Measurements from ENCODE around the gene IRAK3. TPM values are rescaled to one million over a fixed set of nuclear protein-coding genes. Genes with fewer than 3 reads are reported as not detected.

Gene IRAK3
- total RNA-seq, 4 donors from 2014 or later: 62.3 to 136 (median 76.2) TPM

DNA sequence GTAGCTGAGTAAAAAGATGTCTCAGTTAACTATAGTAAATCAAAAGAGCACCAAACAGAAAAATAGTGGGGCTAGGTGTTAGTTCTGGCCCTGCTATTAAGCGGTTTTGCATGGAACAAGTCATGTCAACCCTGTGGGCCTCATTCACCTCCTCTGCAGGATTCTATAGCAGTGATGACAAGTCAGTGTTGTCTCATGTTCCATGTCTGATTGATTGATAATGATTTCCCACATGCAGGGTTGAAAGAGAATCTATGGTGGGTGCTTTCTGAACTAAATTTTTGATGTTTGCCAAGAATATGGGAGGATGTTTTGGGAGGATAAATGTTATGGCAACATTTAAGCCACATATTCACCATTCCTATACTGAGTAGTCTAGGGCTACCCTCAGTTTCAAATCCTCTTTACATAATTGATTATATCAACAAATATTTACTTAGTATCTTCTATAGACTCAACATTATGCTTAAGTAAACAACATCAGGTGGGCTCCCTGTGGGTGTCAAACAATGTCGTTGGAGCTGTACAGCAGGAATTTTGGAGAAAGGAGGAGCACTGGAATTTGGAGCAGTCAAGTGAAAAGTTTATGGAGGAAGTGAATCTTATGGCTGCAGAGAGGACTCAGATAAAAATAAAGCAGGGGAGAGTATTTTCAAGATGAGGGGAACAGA lies 48.6 kb downstream of the IRAK3 start:
- TF ChIP-seq, protein P1, sequence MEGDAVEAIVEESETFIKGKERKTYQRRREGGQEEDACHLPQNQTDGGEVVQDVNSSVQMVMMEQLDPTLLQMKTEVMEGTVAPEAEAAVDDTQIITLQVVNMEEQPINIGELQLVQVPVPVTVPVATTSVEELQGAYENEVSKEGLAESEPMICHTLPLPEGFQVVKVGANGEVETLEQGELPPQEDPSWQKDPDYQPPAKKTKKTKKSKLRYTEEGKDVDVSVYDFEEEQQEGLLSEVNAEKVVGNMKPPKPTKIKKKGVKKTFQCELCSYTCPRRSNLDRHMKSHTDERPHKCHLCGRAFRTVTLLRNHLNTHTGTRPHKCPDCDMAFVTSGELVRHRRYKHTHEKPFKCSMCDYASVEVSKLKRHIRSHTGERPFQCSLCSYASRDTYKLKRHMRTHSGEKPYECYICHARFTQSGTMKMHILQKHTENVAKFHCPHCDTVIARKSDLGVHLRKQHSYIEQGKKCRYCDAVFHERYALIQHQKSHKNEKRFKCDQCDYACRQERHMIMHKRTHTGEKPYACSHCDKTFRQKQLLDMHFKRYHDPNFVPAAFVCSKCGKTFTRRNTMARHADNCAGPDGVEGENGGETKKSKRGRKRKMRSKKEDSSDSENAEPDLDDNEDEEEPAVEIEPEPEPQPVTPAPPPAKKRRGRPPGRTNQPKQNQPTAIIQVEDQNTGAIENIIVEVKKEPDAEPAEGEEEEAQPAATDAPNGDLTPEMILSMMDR (IDR thresholded peaks at IDR 0.05): no peak
- no peak for ATAC-seq (ENCODE audit: low FRiP score)
- no peak for DNase-seq (ENCODE audit: low spot score)

DNA sequence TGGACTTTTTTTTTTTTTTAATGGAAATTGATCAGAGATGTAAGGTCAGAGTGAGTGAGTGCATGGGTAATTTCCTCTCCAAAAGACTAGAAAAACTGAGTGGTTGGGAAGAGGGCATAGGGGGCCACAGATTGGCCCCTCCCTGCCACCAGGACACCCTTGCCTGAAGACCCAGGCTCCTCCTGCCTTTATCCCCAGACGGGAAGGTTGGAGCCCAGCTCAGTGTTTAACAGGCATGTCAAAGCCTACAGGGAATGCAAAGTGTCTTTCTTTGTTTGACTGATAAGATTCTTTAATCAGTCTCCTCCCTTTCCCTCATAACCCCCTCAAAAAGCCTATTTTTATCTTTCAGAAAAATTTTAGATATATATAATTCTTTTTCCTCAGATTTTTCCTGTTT lies 50.3 kb downstream of the IRAK3 start:
- TF ChIP-seq, protein P1 (IDR thresholded peaks at IDR 0.05): no peak

DNA sequence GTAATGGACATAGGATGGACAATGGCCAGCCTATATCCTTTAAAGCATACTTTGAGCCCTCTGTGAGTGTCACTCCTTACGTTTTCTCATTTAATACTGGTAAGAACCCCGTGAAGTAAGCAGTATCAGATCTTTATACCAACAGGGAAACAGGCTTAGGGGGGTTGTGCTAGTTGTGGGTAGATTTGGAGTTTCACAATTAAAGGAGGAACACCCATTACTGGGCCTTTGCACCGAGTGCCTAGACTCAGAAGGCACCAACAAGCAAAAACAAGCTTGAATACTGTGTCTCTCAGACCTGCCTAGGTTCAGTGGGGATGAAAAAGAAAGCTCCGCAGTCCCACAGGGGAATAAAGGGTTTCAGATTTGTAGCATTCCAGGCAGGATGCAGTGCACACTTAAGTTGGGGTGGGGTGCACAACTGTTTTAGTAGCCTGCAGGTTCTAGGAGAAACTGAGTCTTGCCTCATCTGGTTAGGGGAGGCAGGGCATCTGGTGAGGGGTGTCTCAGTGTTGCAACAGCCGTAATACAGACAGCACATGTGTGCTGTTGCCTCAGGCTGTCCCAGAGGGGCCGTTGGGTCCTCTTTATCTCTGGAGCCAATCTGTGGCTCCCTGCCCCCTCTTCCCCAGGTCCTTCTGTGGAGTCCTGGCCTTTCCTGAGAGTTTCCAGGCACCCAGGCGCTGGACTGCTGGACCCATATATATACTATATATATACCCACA lies 51.2 kb downstream of the IRAK3 start:
- TF ChIP-seq, protein P1 (IDR thresholded peaks at IDR 0.05): no peak
- no peak for ATAC-seq (ENCODE audit: low FRiP score)
- DNase-seq (ENCODE audit: low spot score): no peak

More for the DNA sequence above, 50.3 kb downstream of the IRAK3 start:
- no peak for ATAC-seq (ENCODE audit: low FRiP score)
- DNase-seq (ENCODE audit: low spot score): no peak

DNA sequence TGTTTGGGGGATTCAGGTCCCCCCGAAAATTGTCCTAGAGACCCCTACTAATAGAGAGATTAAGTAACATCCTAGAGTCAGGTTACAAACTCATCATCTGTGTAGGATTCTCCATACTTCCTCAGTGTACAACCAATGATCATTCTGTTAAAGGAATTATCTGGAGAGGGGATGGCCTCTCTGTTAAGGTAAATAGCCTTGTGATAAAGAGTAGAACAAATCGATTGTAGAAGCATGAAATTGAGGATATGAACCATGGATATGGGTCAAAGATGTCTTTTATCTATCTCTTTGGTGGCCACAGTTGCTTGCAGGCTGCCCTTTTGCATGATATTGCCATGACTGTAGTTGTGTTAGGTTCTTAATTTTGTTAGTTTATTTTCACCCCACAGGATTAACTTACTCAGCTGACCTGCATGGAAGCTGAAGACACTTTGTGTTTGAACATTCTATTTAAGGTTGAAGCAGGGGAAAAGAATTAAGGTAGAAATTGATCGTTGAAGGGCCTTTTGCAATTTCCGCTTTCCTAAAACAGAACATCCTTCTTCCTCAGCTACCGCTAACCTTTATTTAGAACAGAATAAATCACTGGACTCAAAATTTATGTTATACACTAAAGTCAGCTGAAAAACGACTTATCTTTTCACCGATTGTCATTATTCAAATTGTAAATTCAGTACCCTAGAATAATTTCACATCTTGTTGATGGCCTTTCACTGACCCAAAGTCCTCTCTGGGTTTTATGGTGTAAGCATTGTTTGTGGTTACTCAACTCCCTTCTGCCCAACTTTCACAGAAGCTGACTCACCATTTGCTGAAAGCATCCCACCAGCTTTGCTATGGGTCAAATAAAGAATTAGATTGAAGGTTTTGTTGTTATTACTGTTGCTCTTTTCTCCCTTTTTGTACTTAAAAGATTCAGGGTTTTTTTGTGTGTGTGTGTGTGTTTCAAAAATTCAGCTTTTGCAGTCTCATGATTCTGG lies 52.3 kb downstream of the IRAK3 start:
- ATAC-seq (ENCODE audit: low FRiP score) (peak; percentile 60), DNase-seq (ENCODE audit: low spot score) (no peak)
- TF ChIP-seq, protein P1 (IDR thresholded peaks at IDR 0.05): no peak

DNA sequence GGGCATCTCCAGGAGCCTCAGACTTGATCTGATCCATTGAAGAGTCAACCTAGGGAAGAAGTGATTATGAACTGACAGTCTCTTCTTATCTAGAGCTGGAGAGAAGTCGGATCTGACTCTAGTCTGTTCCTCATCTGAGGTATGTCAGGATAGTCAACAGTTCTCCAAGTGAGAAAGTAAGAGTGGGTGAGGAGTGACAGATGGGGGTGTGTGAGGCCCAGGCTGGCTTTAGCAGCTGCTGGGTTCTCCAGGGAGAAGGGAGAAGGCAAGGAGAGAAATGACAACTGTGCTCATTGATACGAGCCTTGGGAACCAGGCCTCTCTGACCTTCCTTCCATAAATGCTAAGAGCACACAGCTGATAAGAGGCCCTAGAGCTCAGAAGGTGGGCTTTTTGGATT lies 53.3 kb downstream of the IRAK3 start:
- no peak for DNase-seq (ENCODE audit: low spot score)
- no peak for ATAC-seq (ENCODE audit: low FRiP score)
- TF ChIP-seq, protein P1 (IDR thresholded peaks at IDR 0.05): no peak

GRCh38 chr12:66243911-66244310 lies 54.9 kb downstream of the IRAK3 start:
- DNase-seq (ENCODE audit: low spot score): no peak
- TF ChIP-seq, protein P1 (IDR thresholded peaks at IDR 0.05): no peak
- ATAC-seq (ENCODE audit: low FRiP score): no peak
